ENCODE measurements around the gene PPFIBP2. TPM values are rescaled to one million over a fixed set of nuclear protein-coding genes. Genes with fewer than 3 reads are reported as not detected.

Gene PPFIBP2
- total RNA-seq, result 10 to 100 TPM; 18.6 to 18.7 TPM

DNA sequence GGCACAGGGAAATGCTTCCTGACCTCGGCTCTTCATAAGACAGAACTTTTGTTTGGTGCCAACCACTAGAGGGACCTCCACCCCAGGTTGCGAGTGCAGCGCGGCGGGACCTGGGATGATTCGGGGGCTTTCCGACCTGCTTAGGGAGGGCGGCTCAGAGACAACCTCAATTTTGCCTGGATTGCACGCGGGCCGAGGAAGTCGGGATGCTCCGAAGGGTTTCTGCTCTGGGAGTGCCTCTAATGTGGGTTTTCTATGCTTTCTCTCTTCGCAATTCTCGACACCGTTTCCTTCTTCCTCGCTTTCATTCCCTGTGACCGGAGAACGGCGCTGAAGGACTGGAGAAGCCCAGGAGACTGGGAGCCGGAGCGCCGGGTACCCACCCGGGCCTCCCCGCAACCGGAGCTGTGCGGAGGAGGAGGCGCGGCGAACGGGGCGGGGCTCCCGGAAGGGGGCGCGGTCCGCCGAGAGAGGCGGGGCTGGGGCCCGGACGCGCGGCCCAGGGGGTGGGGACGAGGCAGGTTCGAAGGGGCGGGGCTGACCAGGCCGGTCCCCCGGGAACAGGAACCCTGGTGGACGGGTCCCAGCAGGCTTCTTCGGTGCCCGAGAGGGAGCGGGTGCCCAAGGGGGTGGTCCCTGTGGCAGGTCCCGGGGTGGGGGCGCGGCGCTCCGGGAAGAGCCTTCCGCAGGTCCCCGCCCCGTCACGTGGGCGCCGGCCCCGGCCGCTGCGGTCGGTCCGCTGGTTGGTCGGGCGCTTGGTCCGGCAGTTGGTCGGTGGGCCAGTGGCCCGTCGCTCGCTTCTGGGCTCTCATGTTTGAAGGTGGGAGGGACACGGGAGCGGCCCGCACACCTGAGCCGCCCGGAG is at the start of gene PPFIBP2:
Gene PPFIBP2 (plus strand): TSS at position 766 of the 865 bp plus-strand sequence. CDS start 35,477 bp downstream, outside the sequence.
- H3K4me1 Mint-ChIP-seq, result peaks cover 40% of the 10 kb centered on the region
- DNase-seq, result peak; percentile 87
- H3K9me3 Mint-ChIP-seq, result peaks cover 4% of the 10 kb centered on the region
- peaks cover 10% of the 10 kb centered on the region for H3K36me3 Mint-ChIP-seq
- H3K27ac Mint-ChIP-seq, result peak within 1 kb of the TSS; percentile 91
- H3K27me3 Mint-ChIP-seq, result no peaks in the 10 kb centered on the region
- peak within 1 kb of the TSS; percentile 85 for H3K4me3 Mint-ChIP-seq

GRCh38 chr11:7467652-7468051 is 46.1 kb upstream of the PPFIBP2 start:
- Mint-ChIP-seq H3K9me3 (no peaks in the 10 kb centered on the region), H3K27ac (peak overlapping the region; percentile 50)
- DNase-seq, result peak; percentile 21

DNA sequence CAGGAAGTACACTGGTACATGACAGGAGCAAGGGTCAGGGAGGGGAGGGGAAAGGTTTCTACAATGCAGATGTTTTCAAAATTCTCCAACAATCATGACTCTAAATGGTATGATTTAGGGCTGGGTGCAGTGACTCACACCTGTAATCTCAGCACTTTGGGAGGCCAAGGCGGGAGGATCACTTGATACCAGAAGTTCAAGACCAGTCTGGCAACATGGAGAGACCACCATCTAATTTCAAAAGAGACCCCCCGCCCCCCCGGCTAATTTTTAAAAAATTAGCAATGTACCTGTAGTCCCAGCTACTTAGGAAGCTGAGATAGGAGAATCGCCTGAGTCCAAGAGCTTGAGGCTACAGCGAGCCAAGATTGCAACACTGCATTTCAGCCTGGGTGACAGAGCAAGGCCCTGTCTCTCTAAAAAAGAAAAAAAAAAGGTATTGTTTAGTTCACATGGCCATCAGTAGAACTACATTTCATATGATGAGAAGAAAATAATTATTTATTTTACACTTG is 44.4 kb upstream of the PPFIBP2 start:
- Mint-ChIP-seq H3K36me3 (no peaks in the 10 kb centered on the region), H3K4me3 (no peak overlapping the region), H3K27ac (no peak overlapping the region), H3K27me3 (no peaks in the 10 kb centered on the region), H3K4me1 (peaks cover 10% of the 10 kb centered on the region), H3K9me3 (no peaks in the 10 kb centered on the region)
- no peak for DNase-seq

More at GRCh38 chr11:7467652-7468051, 46.1 kb upstream of the PPFIBP2 start:
- Mint-ChIP-seq H3K27me3 (no peaks in the 10 kb centered on the region), H3K36me3 (no peaks in the 10 kb centered on the region), H3K4me1 (peaks cover 18% of the 10 kb centered on the region), H3K4me3 (no peak overlapping the region)

GRCh38 chr11:7471071-7471470 is 42.7 kb upstream of the PPFIBP2 start:
- H3K9me3 Mint-ChIP-seq, result no peaks in the 10 kb centered on the region
- H3K27me3 Mint-ChIP-seq, result no peaks in the 10 kb centered on the region
- H3K4me1 Mint-ChIP-seq, result peaks cover 10% of the 10 kb centered on the region
- no peak overlapping the region for H3K4me3 Mint-ChIP-seq
- H3K27ac Mint-ChIP-seq, result no peak overlapping the region
- H3K36me3 Mint-ChIP-seq, result no peaks in the 10 kb centered on the region
- DNase-seq, result no peak

GRCh38 chr11:7473717-7474116 is 40.1 kb upstream of the PPFIBP2 start:
- no peaks in the 10 kb centered on the region for H3K4me1 Mint-ChIP-seq
- no peaks in the 10 kb centered on the region for H3K27me3 Mint-ChIP-seq
- no peak overlapping the region for H3K27ac Mint-ChIP-seq
- H3K36me3 Mint-ChIP-seq, result no peaks in the 10 kb centered on the region
- no peaks in the 10 kb centered on the region for H3K9me3 Mint-ChIP-seq
- no peak overlapping the region for H3K4me3 Mint-ChIP-seq
- no peak for DNase-seq

- Mint-ChIP-seq H3K4me3 (no peak overlapping the region), H3K9me3 (no peaks in the 10 kb centered on the region), H3K36me3 (no peaks in the 10 kb centered on the region)
Observed at GRCh38 chr11:7480113-7480512, 33.7 kb upstream of the PPFIBP2 start.

DNA sequence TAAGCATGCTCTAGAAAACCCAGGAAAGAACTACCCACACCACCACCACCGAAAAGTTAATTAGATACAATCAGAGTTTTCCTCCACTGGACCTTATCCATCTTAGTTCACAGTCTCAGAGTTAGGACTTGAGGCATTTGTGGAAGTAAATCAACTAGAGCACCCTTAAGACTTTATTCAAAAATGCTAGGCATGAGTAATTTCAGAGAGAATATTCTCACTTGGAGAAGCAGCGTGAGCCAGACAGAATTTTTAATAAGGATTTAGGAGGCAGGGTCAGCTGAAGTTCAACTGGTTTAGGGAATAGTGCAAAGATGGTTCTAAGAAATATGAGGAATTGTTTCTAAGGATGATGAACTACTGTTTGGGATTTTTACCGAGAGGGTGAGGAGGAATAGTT is 29.7 kb upstream of the PPFIBP2 start:
- Mint-ChIP-seq H3K4me1 (no peaks in the 10 kb centered on the region), H3K27ac (no peak overlapping the region), H3K9me3 (no peaks in the 10 kb centered on the region), H3K4me3 (no peak overlapping the region), H3K36me3 (no peaks in the 10 kb centered on the region), H3K27me3 (no peaks in the 10 kb centered on the region)
- no peak for DNase-seq

More at GRCh38 chr11:7480113-7480512, 33.7 kb upstream of the PPFIBP2 start:
- no peaks in the 10 kb centered on the region for H3K4me1 Mint-ChIP-seq
- no peaks in the 10 kb centered on the region for H3K27me3 Mint-ChIP-seq
- no peak overlapping the region for H3K27ac Mint-ChIP-seq
- no peak for DNase-seq

DNA sequence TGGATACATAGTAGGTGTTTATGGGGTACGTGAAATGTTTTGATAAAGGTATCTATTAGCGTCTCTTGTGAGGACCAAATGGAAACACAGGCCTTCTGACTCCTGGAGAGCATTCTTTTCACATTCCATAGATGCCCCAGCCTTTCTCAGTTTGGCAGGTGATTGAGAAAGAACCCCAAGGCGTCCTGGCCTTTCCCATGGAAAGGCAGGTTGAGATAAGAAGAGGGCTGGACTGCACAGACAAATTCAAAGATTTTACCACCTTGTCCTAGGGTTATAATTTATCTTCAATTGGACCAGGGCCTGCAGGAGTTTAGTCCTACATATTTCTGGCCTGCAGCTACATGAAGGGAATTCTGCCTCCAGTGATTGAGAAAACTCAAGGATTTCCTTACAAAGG is 29.2 kb upstream of the PPFIBP2 start:
- no peak for DNase-seq
- Mint-ChIP-seq H3K4me3 (no peak overlapping the region), H3K27me3 (no peaks in the 10 kb centered on the region), H3K36me3 (no peaks in the 10 kb centered on the region), H3K9me3 (no peaks in the 10 kb centered on the region), H3K27ac (no peak overlapping the region), H3K4me1 (no peaks in the 10 kb centered on the region)

GRCh38 chr11:7485186-7486097 is 28.4 kb upstream of the PPFIBP2 start, which contains the start of gene OLFML1:
Gene OLFML1 (plus strand): TSS chr11:7485506. CDS start chr11:7485876, 370 bp downstream.
- no peak within 1 kb of the TSS for H3K4me3 Mint-ChIP-seq
- no peak for DNase-seq
- no peaks in the 10 kb centered on the region for H3K36me3 Mint-ChIP-seq
- H3K27ac Mint-ChIP-seq, result no peak within 1 kb of the TSS
- no peaks in the 10 kb centered on the region for H3K4me1 Mint-ChIP-seq
- no peaks in the 10 kb centered on the region for H3K9me3 Mint-ChIP-seq
- H3K27me3 Mint-ChIP-seq, result no peaks in the 10 kb centered on the region

- Mint-ChIP-seq H3K4me3 (no peak overlapping the region), H3K4me1 (no peaks in the 10 kb centered on the region), H3K27ac (no peak overlapping the region), H3K9me3 (no peaks in the 10 kb centered on the region), H3K27me3 (no peaks in the 10 kb centered on the region), H3K36me3 (no peaks in the 10 kb centered on the region)
- no peak for DNase-seq
Observed at GRCh38 chr11:7486098-7486780, 27.6 kb upstream of the PPFIBP2 start.

- Mint-ChIP-seq H3K27me3 (no peaks in the 10 kb centered on the region), H3K27ac (no peak overlapping the region), H3K9me3 (no peaks in the 10 kb centered on the region), H3K36me3 (no peaks in the 10 kb centered on the region), H3K4me1 (no peaks in the 10 kb centered on the region), H3K4me3 (no peak overlapping the region)
- no peak for DNase-seq
Observed at GRCh38 chr11:7486781-7487140, 27.0 kb upstream of the PPFIBP2 start.

GRCh38 chr11:7487360-7487759 is 26.4 kb upstream of the PPFIBP2 start:
- no peaks in the 10 kb centered on the region for H3K36me3 Mint-ChIP-seq
- no peaks in the 10 kb centered on the region for H3K27me3 Mint-ChIP-seq
- H3K4me1 Mint-ChIP-seq, result peaks cover 2% of the 10 kb centered on the region
- no peak overlapping the region for H3K27ac Mint-ChIP-seq
- H3K9me3 Mint-ChIP-seq, result no peaks in the 10 kb centered on the region
- no peak overlapping the region for H3K4me3 Mint-ChIP-seq
- no peak for DNase-seq

GRCh38 chr11:7488681-7489080 is 25.1 kb upstream of the PPFIBP2 start:
- H3K36me3 Mint-ChIP-seq, result no peaks in the 10 kb centered on the region
- peaks cover 2% of the 10 kb centered on the region for H3K4me1 Mint-ChIP-seq
- no peaks in the 10 kb centered on the region for H3K27me3 Mint-ChIP-seq
- no peak overlapping the region for H3K4me3 Mint-ChIP-seq
- H3K27ac Mint-ChIP-seq, result no peak overlapping the region
- no peak for DNase-seq
- H3K9me3 Mint-ChIP-seq, result no peaks in the 10 kb centered on the region

- no peak for DNase-seq
- Mint-ChIP-seq H3K4me1 (peaks cover 2% of the 10 kb centered on the region), H3K4me3 (no peak overlapping the region), H3K27me3 (no peaks in the 10 kb centered on the region), H3K27ac (no peak overlapping the region), H3K9me3 (no peaks in the 10 kb centered on the region), H3K36me3 (no peaks in the 10 kb centered on the region)
Observed at GRCh38 chr11:7489376-7489775, 24.4 kb upstream of the PPFIBP2 start.
